WTC11 (cell line): Measurements from ENCODE around the gene NCCRP1. TPM values are rescaled to one million over a fixed set of nuclear protein-coding genes. Genes with fewer than 3 reads are reported as not detected.

Experiments used
- ATAC-seq: fragments of 200-7000 bp; cut with Tn5 transposase; 2 replicates; pipeline ENCODE4 v1.10.0; 2021; ENCODE audit warnings: mild to moderate bottlenecking, moderate library complexity
- CTCF ChIA-PET: fragments of 300-600 bp; sonication (Branson Sonifier 250); formaldehyde crosslinking; loops from one replicate; lab custom pipeline; 2021; ENCODE audit warnings: antibody characterized with exemption; lab: Charles Lee
- POLR2A ChIA-PET: fragments of 350-600 bp; sonication (Branson Sonifier 250); formaldehyde crosslinking; loops from one replicate; lab custom pipeline; 2021; ENCODE audit warnings: antibody characterized with exemption; lab: Charles Lee
- DNase-seq: peaks from one replicate; pipeline ENCODE4 v3.0.0; 2021; ENCODE audit warnings: low spot score
- H3K27ac Mint-ChIP-seq: 2 replicates; pipeline ENCODE4 v1.8.0; 2021; ENCODE audit warnings: mixed read lengths
- H3K27me3 Mint-ChIP-seq: 2 replicates; pipeline ENCODE4 v1.8.0; 2021; ENCODE audit warnings: low read depth, mild to moderate bottlenecking, moderate library complexity, mixed read lengths
- H3K36me3 Mint-ChIP-seq: 2 replicates; pipeline ENCODE4 v1.8.0; 2021; ENCODE audit warnings: mixed read lengths
- H3K4me1 Mint-ChIP-seq: 2 replicates; pipeline ENCODE4 v1.8.0; 2022; ENCODE audit warnings: mixed read lengths
- H3K4me3 Mint-ChIP-seq: 2 replicates; pipeline ENCODE4 v1.8.0; 2021; ENCODE audit warnings: mild to moderate bottlenecking, moderate library complexity, mixed read lengths
- H3K9me3 Mint-ChIP-seq: 2 replicates; pipeline ENCODE4 v1.8.0; 2021; ENCODE audit warnings: mixed read lengths
- CTCF ChIP-seq: fragments of 200-600 bp; IDR thresholded peaks from 2 replicates; pipeline ENCODE4 v1.8.0; 2022; ENCODE audit warnings: antibody characterized with exemption
- EMX1 ChIP-seq: fragments of 250-450 bp; sonication (Bioruptor Pico); IDR thresholded peaks from 2 replicates; pipeline ENCODE4 v1.8.0; 2021; ENCODE audit warnings: mild to moderate bottlenecking
- ESRRA ChIP-seq: sonication (generic); formaldehyde crosslinking; IDR thresholded peaks from 2 replicates; pipeline ENCODE4 v1.8.1; 2022; ENCODE audit warnings: mild to moderate bottlenecking, missing genetic modification reagents, borderline replicate concordance
- FOXJ3 ChIP-seq: sonication (generic); formaldehyde crosslinking; IDR thresholded peaks from 2 replicates; pipeline ENCODE4 v1.9.0; 2021; ENCODE audit warnings: missing genetic modification reagents, mild to moderate bottlenecking, borderline replicate concordance
- HMGXB4 ChIP-seq: sonication (generic); formaldehyde crosslinking; IDR thresholded peaks from 2 replicates; pipeline ENCODE4 v1.8.1; 2023; ENCODE audit warnings: mild to moderate bottlenecking, moderate library complexity, missing genetic modification reagents
- MLX ChIP-seq: sonication (generic); formaldehyde crosslinking; IDR thresholded peaks from 2 replicates; pipeline ENCODE4 v1.8.1; 2023; ENCODE audit warnings: mild to moderate bottlenecking, missing genetic modification reagents, moderate library complexity
- NFE2L1 ChIP-seq: sonication (generic); formaldehyde crosslinking; IDR thresholded peaks from 2 replicates; pipeline ENCODE4 v1.8.1; 2023; ENCODE audit warnings: missing genetic modification reagents
- NR3C1 ChIP-seq: sonication (generic); formaldehyde crosslinking; conservative IDR thresholded peaks from 2 replicates; pipeline ENCODE4 v1.8.1; 2023; ENCODE audit warnings: low read depth, mild to moderate bottlenecking, missing genetic modification reagents
- RORB ChIP-seq: fragments of 250-450 bp; sonication (Bioruptor Pico); IDR thresholded peaks from 2 replicates; pipeline ENCODE4 v1.9.0; 2021; ENCODE audit warnings: mild to moderate bottlenecking
- USF1 ChIP-seq: sonication (generic); formaldehyde crosslinking; IDR thresholded peaks from 2 replicates; pipeline ENCODE4 v1.8.0; 2022; ENCODE audit warnings: mild to moderate bottlenecking, missing genetic modification reagents
- ZMAT4 ChIP-seq: fragments of 250-450 bp; sonication (Bioruptor Pico); IDR thresholded peaks from 2 replicates; pipeline ENCODE4 v1.9.0; 2021; ENCODE audit warnings: mild to moderate bottlenecking
- ZNF121 ChIP-seq: sonication (generic); formaldehyde crosslinking; IDR thresholded peaks from 2 replicates; pipeline ENCODE4 v1.8.0; 2023; ENCODE audit warnings: missing genetic modification reagents
- ZNF263 ChIP-seq: sonication (generic); formaldehyde crosslinking; IDR thresholded peaks from 2 replicates; pipeline ENCODE4 v1.8.1; 2022; ENCODE audit warnings: low read depth, mild to moderate bottlenecking, moderate library complexity, missing genetic modification reagents
- ZNF281 ChIP-seq: sonication (generic); formaldehyde crosslinking; IDR thresholded peaks from 2 replicates; pipeline ENCODE4 v1.8.0; 2023; ENCODE audit warnings: mild to moderate bottlenecking, missing genetic modification reagents
- ZNF532 ChIP-seq: fragments of 250-450 bp; sonication (Bioruptor Pico); IDR thresholded peaks from 2 replicates; pipeline ENCODE4 v1.9.0; 2021; ENCODE audit warnings: mild to moderate bottlenecking, borderline replicate concordance
- total RNA-seq: library from RNA; stranded (reverse); gene quantifications from 3 replicates; pipeline ENCODE4 v1.2.3, GENCODE V29; 2021

Gene NCCRP1
- total RNA-seq, 1 experiment from 2014 or later = 2.0 TPM

- H3K4me1 Mint-ChIP-seq = peaks cover 17% of the 10 kb centered on the region
- DNase-seq (no peak), ATAC-seq (no peak)
- H3K27ac Mint-ChIP-seq = 0 out of 2 replicates have a peak overlapping the region, but pooled peaks have one; percentile 36
- no peaks in the 10 kb centered on the region for H3K36me3 Mint-ChIP-seq
- ChIA-PET CTCF (interaction anchor here (0.7 kb wide), 1 partner anchor 25 kb away, joined by 3 read pairs; no protein-coding TSS in a partner anchor), POLR2A (no interaction called here)
- H3K9me3 Mint-ChIP-seq = no peaks in the 10 kb centered on the region
- no peaks in the 10 kb centered on the region for H3K27me3 Mint-ChIP-seq
- TF ChIP-seq EMX1 (CRISPR knock-in tag) (no peak), ZNF263 (no peak)
- H3K4me3 Mint-ChIP-seq = no peak overlapping the region
Measured at GRCh38 chr19:39170386-39171231, 26.2 kb upstream of the NCCRP1 start.

GRCh38 chr19:39171479-39172465 lies 25.0 kb upstream of the NCCRP1 start:
- DNase-seq (no peak), ATAC-seq (no peak)
- no peak overlapping the region for H3K4me3 Mint-ChIP-seq
- H3K36me3 Mint-ChIP-seq = no peaks in the 10 kb centered on the region
- H3K4me1 Mint-ChIP-seq = peaks cover 17% of the 10 kb centered on the region
- peak overlapping the region; percentile 68; the same call in 1 of the 2 replicates for H3K27ac Mint-ChIP-seq
- no peaks in the 10 kb centered on the region for H3K9me3 Mint-ChIP-seq
- CTCF ChIA-PET = interaction anchor here (0.7 kb wide), 1 partner anchor 26 kb away, joined by 3 read pairs; no protein-coding TSS in a partner anchor
- no peaks in the 10 kb centered on the region for H3K27me3 Mint-ChIP-seq
- POLR2A ChIA-PET = no interaction called here
- TF ChIP-seq ZNF121 (CRISPR knock-in tag) = no peak
- TF ChIP-seq RORB (CRISPR knock-in tag) = no peak
- no peak for TF ChIP-seq ZNF532 (CRISPR knock-in tag)
- no peak for TF ChIP-seq ZMAT4 (CRISPR knock-in tag)
- no peak for TF ChIP-seq ZNF281 (CRISPR knock-in tag)
- TF ChIP-seq USF1 (CRISPR knock-in tag) = no peak
- TF ChIP-seq NR3C1 (CRISPR knock-in tag) = no peak
- no peak for TF ChIP-seq MLX (CRISPR knock-in tag)
- no peak for TF ChIP-seq CTCF
- TF ChIP-seq HMGXB4 (CRISPR knock-in tag) = no peak
- TF ChIP-seq FOXJ3 = no peak
- no peak for TF ChIP-seq ESRRA (CRISPR knock-in tag)
- TF ChIP-seq EMX1 (CRISPR knock-in tag) = no peak
- no peak for TF ChIP-seq NFE2L1
